Loucy (cell line): ENCODE data around the gene UNC13D.

Experiments used
- H2AFZ ChIP-seq: fragments of 200-600 bp; sonication (generic); 2 replicates; pipeline ENCODE4 v1.6.0; 2016; ENCODE audit warnings: antibody characterized with exemption, mild to moderate bottlenecking, low read length, moderate library complexity
- H3F3A ChIP-seq: fragments of 200-600 bp; 2 replicates; pipeline ENCODE4 v1.6.0; 2016; ENCODE audit warnings: antibody characterized with exemption, low read depth, mild to moderate bottlenecking
- H3K27me3 ChIP-seq: fragments of 200-600 bp; sonication (generic); 2 replicates; pipeline ENCODE4 v1.6.1; 2014; ENCODE audit warnings: low read length, mild to moderate bottlenecking; ENCODE audit not compliant: insufficient read depth, poor library complexity, severe bottlenecking
- H3K36me3 ChIP-seq: fragments of 200-600 bp; sonication (generic); 2 replicates; pipeline ENCODE4 v1.6.1; 2016; ENCODE audit warnings: low read length; ENCODE audit not compliant: insufficient read depth
- H3K4me1 ChIP-seq: fragments of 200-600 bp; sonication (generic); 2 replicates; pipeline ENCODE4 v1.5.1; 2014; ENCODE audit warnings: low read length, mild to moderate bottlenecking; ENCODE audit not compliant: insufficient read depth, poor library complexity, severe bottlenecking
- H3K4me2 ChIP-seq: fragments of 200-600 bp; sonication (generic); 2 replicates; pipeline ENCODE4 v1.6.0; 2014; ENCODE audit warnings: antibody characterized with exemption, low read length, low read depth, mild to moderate bottlenecking; ENCODE audit not compliant: poor library complexity, severe bottlenecking
- H3K4me3 ChIP-seq: fragments of 200-600 bp; sonication (generic); 2 replicates; pipeline ENCODE4 v1.5.1; 2014; ENCODE audit warnings: low read length, mild to moderate bottlenecking, mixed read lengths; ENCODE audit not compliant: poor library complexity, severe bottlenecking
- H3K79me2 ChIP-seq: fragments of 200-600 bp; sonication (generic); 2 replicates; pipeline ENCODE4 v1.6.1; 2014; ENCODE audit warnings: low read length; ENCODE audit not compliant: insufficient read depth
- H3K9ac ChIP-seq: fragments of 200-600 bp; sonication (generic); 2 replicates; pipeline ENCODE4 v1.6.0; 2014; ENCODE audit warnings: mild to moderate bottlenecking, low read depth, low read length, moderate library complexity; ENCODE audit not compliant: poor library complexity, severe bottlenecking
- H3K9me2 ChIP-seq: fragments of 200-600 bp; sonication (generic); replicated peaks from 2 replicates; pipeline ENCODE4 v1.6.1; 2016; ENCODE audit warnings: low read depth, low read length, mixed read lengths
- H3K9me3 ChIP-seq: fragments of 200-600 bp; sonication (generic); 2 replicates; pipeline ENCODE4 v1.6.1; 2014; ENCODE audit warnings: mild to moderate bottlenecking, antibody characterized with exemption, low read length, low read depth; ENCODE audit not compliant: insufficient read depth
- H4K20me1 ChIP-seq: fragments of 200-600 bp; sonication (generic); 2 replicates; pipeline ENCODE4 v1.6.0; 2014; ENCODE audit warnings: antibody characterized with exemption, low read length, mild to moderate bottlenecking; ENCODE audit not compliant: insufficient read depth, poor library complexity, severe bottlenecking
- EZH2phosphoT487 ChIP-seq: fragments of 200-600 bp; IDR thresholded peaks from 2 replicates; pipeline ENCODE4 v1.6.1; 2018; ENCODE audit warnings: antibody characterized with exemption, mild to moderate bottlenecking, moderate library complexity, borderline replicate concordance
- TF ChIP-seq, protein P1 (sequence below): fragments of 200-600 bp; sonication (generic); conservative IDR thresholded peaks from 2 replicates; pipeline ENCODE4 v1.5.1; 2014; ENCODE audit warnings: mild to moderate bottlenecking, antibody characterized with exemption, low read length

The UNC13D gene

DNA sequence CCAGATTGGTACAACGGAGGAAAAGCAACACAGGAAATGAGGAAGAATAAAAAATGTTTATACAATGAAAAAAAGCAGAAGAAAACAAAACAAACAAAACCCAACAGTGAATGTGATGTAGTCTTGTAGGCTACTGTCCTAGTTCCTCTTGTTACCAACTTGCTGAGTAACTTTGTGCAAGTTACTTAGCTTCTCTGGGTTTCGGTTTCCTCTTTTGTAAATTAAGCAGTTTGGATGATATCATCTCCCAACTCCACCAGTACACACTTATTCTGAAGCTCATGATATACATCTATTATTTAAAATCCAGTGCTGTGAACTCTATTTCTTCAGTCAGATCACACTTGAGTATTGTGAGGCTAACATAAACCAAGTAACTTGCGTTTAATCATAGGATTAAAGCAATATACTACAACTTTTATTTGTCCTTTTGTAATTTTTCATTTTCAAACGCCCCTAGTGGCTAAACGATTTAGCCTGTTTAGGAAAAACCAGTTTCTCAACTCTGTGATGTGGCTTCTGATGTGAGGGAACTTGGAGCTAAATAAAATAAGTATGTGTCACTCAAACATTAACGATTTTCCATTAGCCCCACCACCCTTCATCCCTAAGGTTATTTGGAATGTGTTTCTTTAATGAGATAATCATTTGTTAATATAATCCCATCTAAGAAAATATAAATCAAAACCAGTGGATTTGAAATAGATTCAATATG, 61.0 kb downstream of the UNC13D start:
- Histone ChIP-seq H3K9ac (peak overlapping the region; percentile 100), H4K20me1 (peaks cover 13% of the 10 kb centered on the region), H3K9me2 (no peaks in the 10 kb centered on the region), H3K27me3 (peaks cover 13% of the 10 kb centered on the region), H3K79me2 (peaks cover 52% of the 10 kb centered on the region), H3K4me2 (peak overlapping the region; percentile 93), H3K4me1 (peaks cover 48% of the 10 kb centered on the region), H3K36me3 (peaks cover 7% of the 10 kb centered on the region), H2AFZ (peak overlapping the region; percentile 81), H3K9me3 (no peaks in the 10 kb centered on the region), H3F3A (peaks cover 2% of the 10 kb centered on the region; the same call in 1 of the 2 replicates), H3K4me3 (peak overlapping the region; percentile 92)
- TF ChIP-seq, protein P1, sequence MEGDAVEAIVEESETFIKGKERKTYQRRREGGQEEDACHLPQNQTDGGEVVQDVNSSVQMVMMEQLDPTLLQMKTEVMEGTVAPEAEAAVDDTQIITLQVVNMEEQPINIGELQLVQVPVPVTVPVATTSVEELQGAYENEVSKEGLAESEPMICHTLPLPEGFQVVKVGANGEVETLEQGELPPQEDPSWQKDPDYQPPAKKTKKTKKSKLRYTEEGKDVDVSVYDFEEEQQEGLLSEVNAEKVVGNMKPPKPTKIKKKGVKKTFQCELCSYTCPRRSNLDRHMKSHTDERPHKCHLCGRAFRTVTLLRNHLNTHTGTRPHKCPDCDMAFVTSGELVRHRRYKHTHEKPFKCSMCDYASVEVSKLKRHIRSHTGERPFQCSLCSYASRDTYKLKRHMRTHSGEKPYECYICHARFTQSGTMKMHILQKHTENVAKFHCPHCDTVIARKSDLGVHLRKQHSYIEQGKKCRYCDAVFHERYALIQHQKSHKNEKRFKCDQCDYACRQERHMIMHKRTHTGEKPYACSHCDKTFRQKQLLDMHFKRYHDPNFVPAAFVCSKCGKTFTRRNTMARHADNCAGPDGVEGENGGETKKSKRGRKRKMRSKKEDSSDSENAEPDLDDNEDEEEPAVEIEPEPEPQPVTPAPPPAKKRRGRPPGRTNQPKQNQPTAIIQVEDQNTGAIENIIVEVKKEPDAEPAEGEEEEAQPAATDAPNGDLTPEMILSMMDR = peak; percentile 85
- no peak for TF ChIP-seq EZH2phosphoT487

DNA sequence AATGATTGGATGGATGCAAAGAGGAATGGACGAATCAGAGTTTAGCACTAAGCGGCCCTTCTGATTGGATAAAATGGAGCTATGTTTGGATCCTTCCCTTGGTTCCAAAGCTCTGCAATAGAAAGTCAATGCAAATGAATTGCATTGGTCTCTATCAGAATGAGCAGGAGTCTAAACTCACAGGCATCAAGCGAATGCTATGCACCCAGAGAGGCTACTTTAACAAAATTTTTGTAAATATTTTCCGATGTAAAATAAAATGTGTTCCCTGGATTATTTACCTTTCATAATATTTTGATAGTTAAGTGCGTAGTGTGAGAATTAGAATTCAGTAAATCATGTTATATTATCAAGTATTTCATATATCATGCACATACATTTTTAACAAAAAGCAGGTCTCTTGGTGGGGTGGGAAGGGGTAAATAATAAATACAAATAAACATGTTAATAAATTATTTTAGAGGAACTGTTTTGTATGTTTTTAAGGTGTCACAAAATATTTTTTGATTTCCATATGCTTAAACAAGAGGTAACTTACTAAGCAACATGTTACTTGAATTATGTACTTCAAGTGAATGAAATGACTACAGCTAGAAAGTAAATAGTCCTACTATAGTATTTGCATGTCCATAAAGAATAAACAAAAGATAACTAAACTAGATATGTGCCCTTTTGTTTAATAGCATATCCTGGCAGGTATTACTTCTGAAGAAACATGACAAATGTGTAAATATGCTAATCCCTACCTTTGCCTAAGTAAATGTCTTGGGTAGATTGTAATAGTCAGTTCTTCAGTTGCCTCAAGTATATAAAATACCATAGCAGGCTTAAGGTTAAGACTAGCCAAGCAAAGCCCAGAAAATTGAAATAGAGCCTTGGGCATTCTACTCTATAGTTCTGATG, 64.0 kb downstream of the UNC13D start:
- peaks cover 41% of the 10 kb centered on the region for H4K20me1 ChIP-seq
- H3K9me2 ChIP-seq = no peaks in the 10 kb centered on the region
- TF ChIP-seq, protein P1 = no peak
- TF ChIP-seq EZH2phosphoT487 = no peak
- peaks cover 52% of the 10 kb centered on the region for H3K79me2 ChIP-seq
- H3K9ac ChIP-seq = peak overlapping the region; percentile 33
- 0 out of 2 replicates have a peak overlapping the region, but pooled peaks have one; percentile 51 for H2AFZ ChIP-seq
- H3F3A ChIP-seq = peaks cover 18% of the 10 kb centered on the region; the same call in 1 of the 2 replicates
- H3K36me3 ChIP-seq = peaks cover 35% of the 10 kb centered on the region
- H3K4me2 ChIP-seq = peak overlapping the region; percentile 66
- peak overlapping the region; percentile 54 for H3K4me3 ChIP-seq
- H3K9me3 ChIP-seq = no peaks in the 10 kb centered on the region
- peaks cover 15% of the 10 kb centered on the region for H3K27me3 ChIP-seq
- peaks cover 40% of the 10 kb centered on the region for H3K4me1 ChIP-seq

- Histone ChIP-seq H3F3A (peaks cover 18% of the 10 kb centered on the region; the same call in 1 of the 2 replicates), H3K4me1 (peaks cover 39% of the 10 kb centered on the region), H3K9ac (peak overlapping the region; percentile 97), H4K20me1 (peaks cover 42% of the 10 kb centered on the region), H3K79me2 (peaks cover 50% of the 10 kb centered on the region), H3K4me2 (peak overlapping the region; percentile 99), H3K9me2 (no peaks in the 10 kb centered on the region), H3K27me3 (peaks cover 15% of the 10 kb centered on the region), H3K9me3 (no peaks in the 10 kb centered on the region), H2AFZ (no peak overlapping the region), H3K4me3 (peak overlapping the region; percentile 91), H3K36me3 (peaks cover 40% of the 10 kb centered on the region)
- TF ChIP-seq EZH2phosphoT487 = no peak
- TF ChIP-seq, protein P1 = 0 out of 2 replicates have a peak, but pooled peaks have one; percentile 1
Measured at GRCh38 chr17:75779250-75779986, 64.8 kb downstream of the UNC13D start.
